Measurements from ENCODE around the gene PRKG1. TPM values are rescaled to one million over a fixed set of nuclear protein-coding genes. Genes with fewer than 3 reads are reported as not detected.

The PRKG1 gene
- total and polyA plus RNA-seq, 2 donors from 2014 or later, result 3.6 to 14.8 TPM

DNA sequence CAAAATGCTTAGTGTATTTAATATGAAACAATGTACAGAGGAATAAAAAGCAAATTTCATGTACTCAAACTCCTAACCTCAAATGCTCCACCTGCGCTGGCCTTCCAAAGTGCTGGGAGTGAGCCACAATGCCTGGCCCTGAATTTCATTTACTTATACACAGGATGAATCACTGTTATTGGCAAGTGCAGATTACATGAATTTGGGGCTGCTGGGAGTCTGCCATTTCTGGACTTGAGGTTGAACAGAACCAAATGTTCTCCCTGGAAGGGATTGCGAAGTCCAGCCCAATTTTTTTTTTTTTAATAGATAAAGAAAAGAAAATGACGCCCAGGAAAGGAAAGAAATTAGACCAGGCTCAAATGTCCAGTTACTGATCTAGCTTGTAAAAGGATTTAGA lies 631.9 kb downstream of the PRKG1 start:
- Histone ChIP-seq H3K9ac (ENCODE audit: low read length in 3 of 3) (no peak overlapping the region), H3K27me3 (ENCODE audit: control insufficient read depth, insufficient read depth, low read length) (no peaks in the 10 kb centered on the region), H3K4me3 (ENCODE audit: low read length in 3 of 3) (no peak overlapping the region), H3K9me3 (ENCODE audit: control insufficient read depth in 2 of 3, insufficient read depth in 1 of 3, low read length in 3 of 3) (no peaks in the 10 kb centered on the region), H3K36me3 (ENCODE audit: control insufficient read depth in 2 of 3, insufficient read depth in 3 of 3, low read length in 3 of 3) (no peaks in the 10 kb centered on the region), H3K27ac (ENCODE audit: low read depth in 2 of 2, low read length in 2 of 2) (no peak overlapping the region), H3K4me1 (ENCODE audit: control insufficient read depth in 2 of 3, insufficient read depth in 2 of 3, low read depth in 1 of 3, low read length in 3 of 3) (no peaks in the 10 kb centered on the region)
- intact Hi-C loops (cut with DNase I), result no loop called here
- no peak for FAIRE-seq
- TF ChIP-seq, protein P1, sequence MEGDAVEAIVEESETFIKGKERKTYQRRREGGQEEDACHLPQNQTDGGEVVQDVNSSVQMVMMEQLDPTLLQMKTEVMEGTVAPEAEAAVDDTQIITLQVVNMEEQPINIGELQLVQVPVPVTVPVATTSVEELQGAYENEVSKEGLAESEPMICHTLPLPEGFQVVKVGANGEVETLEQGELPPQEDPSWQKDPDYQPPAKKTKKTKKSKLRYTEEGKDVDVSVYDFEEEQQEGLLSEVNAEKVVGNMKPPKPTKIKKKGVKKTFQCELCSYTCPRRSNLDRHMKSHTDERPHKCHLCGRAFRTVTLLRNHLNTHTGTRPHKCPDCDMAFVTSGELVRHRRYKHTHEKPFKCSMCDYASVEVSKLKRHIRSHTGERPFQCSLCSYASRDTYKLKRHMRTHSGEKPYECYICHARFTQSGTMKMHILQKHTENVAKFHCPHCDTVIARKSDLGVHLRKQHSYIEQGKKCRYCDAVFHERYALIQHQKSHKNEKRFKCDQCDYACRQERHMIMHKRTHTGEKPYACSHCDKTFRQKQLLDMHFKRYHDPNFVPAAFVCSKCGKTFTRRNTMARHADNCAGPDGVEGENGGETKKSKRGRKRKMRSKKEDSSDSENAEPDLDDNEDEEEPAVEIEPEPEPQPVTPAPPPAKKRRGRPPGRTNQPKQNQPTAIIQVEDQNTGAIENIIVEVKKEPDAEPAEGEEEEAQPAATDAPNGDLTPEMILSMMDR (IDR thresholded peaks at IDR 0.05; ENCODE audit: borderline replicate concordance, extremely low read depth, insufficient read depth), result no peak
- DNase-seq, result peak in 1 of 5 donors; percentile 61

DNA sequence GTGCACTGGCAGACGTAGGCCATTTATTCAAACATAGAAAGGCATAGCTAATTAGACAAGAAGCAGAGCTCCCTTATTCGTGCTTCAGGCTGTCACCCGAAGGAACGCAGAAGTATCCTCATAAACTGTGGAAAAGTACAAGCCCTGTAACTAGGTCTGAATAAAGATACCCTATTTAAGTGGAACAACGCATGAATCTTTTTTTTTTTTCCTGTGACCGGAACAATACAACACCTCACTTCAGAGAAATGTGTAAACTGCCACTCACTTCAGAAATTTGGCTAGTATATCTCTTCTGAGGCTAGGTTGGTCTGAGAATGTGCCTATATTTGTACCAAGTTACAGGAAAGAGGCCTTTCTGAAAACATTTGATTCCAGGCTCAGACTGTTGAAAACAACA lies 633.1 kb downstream of the PRKG1 start:
- Histone ChIP-seq H3K27me3 (ENCODE audit: control insufficient read depth, insufficient read depth, low read length) (no peaks in the 10 kb centered on the region), H3K9ac (ENCODE audit: low read length in 3 of 3) (peak overlapping the region in 1 of 3 donors; percentile 29), H3K4me1 (ENCODE audit: control insufficient read depth in 2 of 3, insufficient read depth in 2 of 3, low read depth in 1 of 3, low read length in 3 of 3) (no peaks in the 10 kb centered on the region), H3K36me3 (ENCODE audit: control insufficient read depth in 2 of 3, insufficient read depth in 3 of 3, low read length in 3 of 3) (no peaks in the 10 kb centered on the region), H3K27ac (ENCODE audit: low read depth in 2 of 2, low read length in 2 of 2) (no peak overlapping the region), H3K9me3 (ENCODE audit: control insufficient read depth in 2 of 3, insufficient read depth in 1 of 3, low read length in 3 of 3) (no peaks in the 10 kb centered on the region), H3K4me3 (ENCODE audit: low read length in 3 of 3) (no peak overlapping the region)
- FAIRE-seq (no peak), DNase-seq (no peak)
- intact Hi-C loops (cut with DNase I), result no loop called here
- TF ChIP-seq, protein P1 (IDR thresholded peaks at IDR 0.05; ENCODE audit: borderline replicate concordance, extremely low read depth, insufficient read depth), result no peak

DNA sequence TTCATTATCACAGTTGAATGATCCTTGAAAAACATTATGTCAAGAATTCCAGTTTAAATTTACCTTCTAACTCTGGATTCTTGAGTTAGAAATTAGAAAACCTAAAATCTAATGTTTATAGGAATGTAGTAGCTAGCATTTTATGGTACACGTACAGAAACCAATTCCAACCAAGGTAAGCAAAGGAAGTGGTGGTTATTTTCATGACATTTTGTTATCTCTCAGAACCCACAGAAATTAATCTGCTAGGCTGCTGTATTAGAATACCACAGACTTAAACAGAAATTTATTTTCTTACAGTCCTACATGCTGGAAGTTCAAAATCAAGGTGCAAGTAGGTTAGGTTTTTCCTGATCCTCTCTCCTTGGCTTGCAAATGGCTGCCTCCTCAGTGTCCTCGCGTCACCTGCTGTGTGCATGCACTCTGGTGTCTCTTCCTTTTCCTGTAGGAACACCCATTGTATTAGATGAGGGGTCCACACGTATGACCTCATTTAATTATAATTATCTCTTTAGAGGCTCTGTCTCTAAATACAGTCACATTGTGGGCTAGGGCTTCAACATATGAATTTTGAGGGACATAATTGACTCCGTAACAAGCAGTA lies 633.6 kb downstream of the PRKG1 start:
- Histone ChIP-seq H3K9ac (ENCODE audit: low read length in 3 of 3) (peak overlapping the region in 1 of 3 donors; percentile 29), H3K9me3 (ENCODE audit: control insufficient read depth in 2 of 3, insufficient read depth in 1 of 3, low read length in 3 of 3) (no peaks in the 10 kb centered on the region), H3K27me3 (ENCODE audit: control insufficient read depth, insufficient read depth, low read length) (no peaks in the 10 kb centered on the region), H3K4me3 (ENCODE audit: low read length in 3 of 3) (no peak overlapping the region), H3K27ac (ENCODE audit: low read depth in 2 of 2, low read length in 2 of 2) (no peak overlapping the region), H3K36me3 (ENCODE audit: control insufficient read depth in 2 of 3, insufficient read depth in 3 of 3, low read length in 3 of 3) (no peaks in the 10 kb centered on the region), H3K4me1 (ENCODE audit: control insufficient read depth in 2 of 3, insufficient read depth in 2 of 3, low read depth in 1 of 3, low read length in 3 of 3) (no peaks in the 10 kb centered on the region)
- intact Hi-C loops (cut with DNase I), result no loop called here
- FAIRE-seq (no peak), DNase-seq (no peak)
- TF ChIP-seq, protein P1 (IDR thresholded peaks at IDR 0.05; ENCODE audit: borderline replicate concordance, extremely low read depth, insufficient read depth), result no peak

GRCh38 chr10:51708609-51709008 lies 634.3 kb downstream of the PRKG1 start:
- no peaks in the 10 kb centered on the region for H3K27me3 ChIP-seq (ENCODE audit: control insufficient read depth, insufficient read depth, low read length)
- H3K27ac ChIP-seq (ENCODE audit: low read depth in 2 of 2, low read length in 2 of 2), result no peak overlapping the region
- intact Hi-C loops (cut with DNase I), result no loop called here
- TF ChIP-seq, protein P1 (IDR thresholded peaks at IDR 0.05; ENCODE audit: borderline replicate concordance, extremely low read depth, insufficient read depth), result no peak
- H3K9ac ChIP-seq (ENCODE audit: low read length in 3 of 3), result no peak overlapping the region
- H3K4me3 ChIP-seq (ENCODE audit: low read length in 3 of 3), result no peak overlapping the region
- H3K4me1 ChIP-seq (ENCODE audit: control insufficient read depth in 2 of 3, insufficient read depth in 2 of 3, low read depth in 1 of 3, low read length in 3 of 3), result no peaks in the 10 kb centered on the region
- DNase-seq, result no peak
- no peaks in the 10 kb centered on the region for H3K9me3 ChIP-seq (ENCODE audit: control insufficient read depth in 2 of 3, insufficient read depth in 1 of 3, low read length in 3 of 3)
- no peaks in the 10 kb centered on the region for H3K36me3 ChIP-seq (ENCODE audit: control insufficient read depth in 2 of 3, insufficient read depth in 3 of 3, low read length in 3 of 3)
- FAIRE-seq, result no peak
